NB4 (cell line): Measurements from ENCODE around the gene DUOX2.

ENCODE experiments used
- TF ChIP-seq, protein P1 (sequence below): IDR thresholded peaks from one replicate; pipeline ENCODE4 v1.5.1; 2012; ENCODE audit warnings: low read depth, low read length
- TF ChIP-seq, protein P2 (sequence below): IDR thresholded peaks from 2 replicates; pipeline ENCODE4 v1.6.1; 2011; ENCODE audit warnings: low read depth, low read length

DNA sequence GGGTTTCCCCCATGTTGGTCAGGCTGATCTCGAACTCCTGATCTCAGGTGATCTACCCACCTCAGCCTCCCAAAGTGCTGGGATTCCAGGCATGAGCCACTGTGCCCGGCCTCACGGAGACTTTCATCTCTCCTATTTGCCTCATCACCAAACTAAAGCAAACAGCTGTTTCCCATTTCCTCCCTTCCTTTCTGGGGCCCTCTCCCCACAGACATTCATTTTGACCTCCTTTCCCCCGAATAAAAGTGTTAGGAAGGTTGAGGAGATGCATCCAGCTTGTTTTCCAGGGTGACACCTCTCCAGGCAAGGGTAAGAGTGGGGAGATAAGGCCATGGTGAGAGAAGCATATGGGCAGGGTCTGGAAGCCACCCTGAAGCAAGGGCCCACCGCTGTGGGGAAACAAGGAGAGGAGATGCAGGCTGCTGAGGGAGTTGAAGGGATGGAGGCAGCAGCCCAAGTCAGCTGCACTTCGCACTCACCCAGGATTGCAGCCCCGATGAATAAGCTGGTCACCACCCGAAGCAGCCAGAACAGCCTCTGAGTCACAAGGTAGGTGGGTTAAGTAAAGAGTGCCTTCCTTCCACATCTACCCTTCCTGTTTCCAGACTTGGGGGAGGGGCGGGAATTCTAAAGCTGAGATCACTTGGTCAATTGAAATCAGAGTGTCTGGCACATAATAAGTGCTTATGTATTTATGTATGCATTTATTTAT, 7.9 kb upstream of the DUOX2 start:
- TF ChIP-seq, protein P1, sequence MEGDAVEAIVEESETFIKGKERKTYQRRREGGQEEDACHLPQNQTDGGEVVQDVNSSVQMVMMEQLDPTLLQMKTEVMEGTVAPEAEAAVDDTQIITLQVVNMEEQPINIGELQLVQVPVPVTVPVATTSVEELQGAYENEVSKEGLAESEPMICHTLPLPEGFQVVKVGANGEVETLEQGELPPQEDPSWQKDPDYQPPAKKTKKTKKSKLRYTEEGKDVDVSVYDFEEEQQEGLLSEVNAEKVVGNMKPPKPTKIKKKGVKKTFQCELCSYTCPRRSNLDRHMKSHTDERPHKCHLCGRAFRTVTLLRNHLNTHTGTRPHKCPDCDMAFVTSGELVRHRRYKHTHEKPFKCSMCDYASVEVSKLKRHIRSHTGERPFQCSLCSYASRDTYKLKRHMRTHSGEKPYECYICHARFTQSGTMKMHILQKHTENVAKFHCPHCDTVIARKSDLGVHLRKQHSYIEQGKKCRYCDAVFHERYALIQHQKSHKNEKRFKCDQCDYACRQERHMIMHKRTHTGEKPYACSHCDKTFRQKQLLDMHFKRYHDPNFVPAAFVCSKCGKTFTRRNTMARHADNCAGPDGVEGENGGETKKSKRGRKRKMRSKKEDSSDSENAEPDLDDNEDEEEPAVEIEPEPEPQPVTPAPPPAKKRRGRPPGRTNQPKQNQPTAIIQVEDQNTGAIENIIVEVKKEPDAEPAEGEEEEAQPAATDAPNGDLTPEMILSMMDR, result no peak
- TF ChIP-seq, protein P2, sequence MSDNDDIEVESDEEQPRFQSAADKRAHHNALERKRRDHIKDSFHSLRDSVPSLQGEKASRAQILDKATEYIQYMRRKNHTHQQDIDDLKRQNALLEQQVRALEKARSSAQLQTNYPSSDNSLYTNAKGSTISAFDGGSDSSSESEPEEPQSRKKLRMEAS, result no peak
